IPS DF 19.7 (cell line): ENCODE results near the gene DCC.

ENCODE experiments used
- DNase-seq: peaks from one replicate; pipeline ENCODE4 v3.0.0-alpha.2; 2013; ENCODE audit warnings: low read depth, low spot score

The DCC gene, protein sequence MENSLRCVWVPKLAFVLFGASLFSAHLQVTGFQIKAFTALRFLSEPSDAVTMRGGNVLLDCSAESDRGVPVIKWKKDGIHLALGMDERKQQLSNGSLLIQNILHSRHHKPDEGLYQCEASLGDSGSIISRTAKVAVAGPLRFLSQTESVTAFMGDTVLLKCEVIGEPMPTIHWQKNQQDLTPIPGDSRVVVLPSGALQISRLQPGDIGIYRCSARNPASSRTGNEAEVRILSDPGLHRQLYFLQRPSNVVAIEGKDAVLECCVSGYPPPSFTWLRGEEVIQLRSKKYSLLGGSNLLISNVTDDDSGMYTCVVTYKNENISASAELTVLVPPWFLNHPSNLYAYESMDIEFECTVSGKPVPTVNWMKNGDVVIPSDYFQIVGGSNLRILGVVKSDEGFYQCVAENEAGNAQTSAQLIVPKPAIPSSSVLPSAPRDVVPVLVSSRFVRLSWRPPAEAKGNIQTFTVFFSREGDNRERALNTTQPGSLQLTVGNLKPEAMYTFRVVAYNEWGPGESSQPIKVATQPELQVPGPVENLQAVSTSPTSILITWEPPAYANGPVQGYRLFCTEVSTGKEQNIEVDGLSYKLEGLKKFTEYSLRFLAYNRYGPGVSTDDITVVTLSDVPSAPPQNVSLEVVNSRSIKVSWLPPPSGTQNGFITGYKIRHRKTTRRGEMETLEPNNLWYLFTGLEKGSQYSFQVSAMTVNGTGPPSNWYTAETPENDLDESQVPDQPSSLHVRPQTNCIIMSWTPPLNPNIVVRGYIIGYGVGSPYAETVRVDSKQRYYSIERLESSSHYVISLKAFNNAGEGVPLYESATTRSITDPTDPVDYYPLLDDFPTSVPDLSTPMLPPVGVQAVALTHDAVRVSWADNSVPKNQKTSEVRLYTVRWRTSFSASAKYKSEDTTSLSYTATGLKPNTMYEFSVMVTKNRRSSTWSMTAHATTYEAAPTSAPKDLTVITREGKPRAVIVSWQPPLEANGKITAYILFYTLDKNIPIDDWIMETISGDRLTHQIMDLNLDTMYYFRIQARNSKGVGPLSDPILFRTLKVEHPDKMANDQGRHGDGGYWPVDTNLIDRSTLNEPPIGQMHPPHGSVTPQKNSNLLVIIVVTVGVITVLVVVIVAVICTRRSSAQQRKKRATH (N-terminal part only)

GRCh38 chr18:52339891-52340371 lies at the start of gene DCC:
TSS of gene DCC (plus strand) at chr18:52340197. CDS start at chr18:52340788, 591 bp downstream.
- DNase-seq: no peak

- no peak for DNase-seq
Observed at GRCh38 chr18:52310651-52311050, 29.3 kb upstream of the DCC start.

DNA sequence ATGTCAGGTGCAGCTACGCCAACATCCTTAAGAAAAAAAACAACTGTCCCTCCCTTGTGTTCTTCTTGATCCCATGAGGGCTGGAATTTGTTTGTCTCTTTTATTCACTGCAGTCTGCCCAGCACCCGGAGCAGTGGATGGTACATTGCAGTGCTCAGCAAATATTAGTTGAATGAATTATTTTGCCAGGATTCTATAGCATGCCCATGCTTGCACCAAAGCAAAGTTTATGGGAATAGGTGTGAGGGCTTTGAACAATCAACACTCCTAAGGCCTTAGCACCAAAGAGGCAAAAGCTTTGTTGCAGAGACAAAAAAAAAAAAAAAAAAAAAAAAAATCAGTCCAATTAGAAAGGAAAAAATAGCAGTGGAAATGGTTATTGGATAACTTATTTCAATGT lies 28.7 kb upstream of the DCC start:
- DNase-seq: no peak

DNA sequence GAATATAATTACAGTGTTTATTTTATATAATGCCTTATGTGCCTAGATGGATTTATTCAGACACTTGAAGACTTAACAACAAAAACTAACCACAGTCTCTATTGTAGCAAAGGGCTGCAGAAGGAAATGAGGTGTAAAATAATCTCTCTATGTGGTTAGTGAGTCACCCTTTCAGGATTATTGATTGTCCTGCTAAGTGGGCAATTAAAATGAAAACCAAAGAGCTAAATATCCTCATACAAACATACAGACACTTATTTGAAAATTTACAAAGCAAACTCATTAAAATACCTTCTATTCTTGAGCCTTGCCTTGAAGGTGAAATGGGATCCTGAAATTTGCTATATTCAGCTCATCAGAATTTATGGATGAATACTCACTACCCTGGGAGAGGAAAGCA lies 27.7 kb upstream of the DCC start:
- DNase-seq: no peak

DNA sequence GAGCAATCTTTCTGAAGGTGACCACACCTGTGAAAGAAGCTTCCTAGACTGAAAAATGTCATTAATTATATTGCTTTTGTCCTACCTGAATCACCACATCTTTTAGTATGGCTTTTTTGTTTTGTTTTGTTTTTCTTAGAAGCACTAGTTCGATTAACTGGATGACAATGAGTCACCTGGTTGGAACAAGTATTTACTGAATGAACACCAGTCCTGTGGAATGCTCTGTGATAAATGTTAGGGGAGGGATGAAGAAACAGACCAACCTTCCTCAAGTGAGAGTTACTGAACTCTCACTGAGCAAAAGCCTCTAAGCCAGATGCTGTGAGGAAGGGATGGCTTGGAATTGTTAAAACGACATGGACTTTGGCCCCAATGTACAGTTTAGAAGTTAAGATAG lies 26.8 kb upstream of the DCC start:
- no peak for DNase-seq

GRCh38 chr18:52319424-52319983 lies 20.5 kb upstream of the DCC start:
- no peak for DNase-seq

DNA sequence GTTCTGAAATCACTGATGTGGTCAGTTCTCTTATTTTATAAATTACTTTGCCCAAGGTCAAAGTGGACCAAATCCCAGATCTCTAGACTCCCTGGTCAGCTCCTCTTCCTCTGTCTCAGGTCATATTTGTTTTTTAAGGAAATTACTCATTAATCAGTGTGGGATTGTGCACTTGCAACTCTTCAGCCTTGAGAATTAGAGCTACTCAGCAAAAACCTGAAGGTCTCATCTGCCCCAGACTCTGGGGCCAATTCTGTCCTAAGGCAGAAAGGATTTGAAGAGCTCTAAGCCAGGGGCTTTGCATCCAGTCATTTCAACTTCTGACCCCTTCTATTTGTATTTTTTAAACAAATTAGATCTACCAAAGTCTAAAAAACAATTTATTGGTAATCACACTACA lies 17.7 kb upstream of the DCC start:
- no peak for DNase-seq

GRCh38 chr18:52323802-52324201 lies 16.2 kb upstream of the DCC start:
- DNase-seq: no peak

DNA sequence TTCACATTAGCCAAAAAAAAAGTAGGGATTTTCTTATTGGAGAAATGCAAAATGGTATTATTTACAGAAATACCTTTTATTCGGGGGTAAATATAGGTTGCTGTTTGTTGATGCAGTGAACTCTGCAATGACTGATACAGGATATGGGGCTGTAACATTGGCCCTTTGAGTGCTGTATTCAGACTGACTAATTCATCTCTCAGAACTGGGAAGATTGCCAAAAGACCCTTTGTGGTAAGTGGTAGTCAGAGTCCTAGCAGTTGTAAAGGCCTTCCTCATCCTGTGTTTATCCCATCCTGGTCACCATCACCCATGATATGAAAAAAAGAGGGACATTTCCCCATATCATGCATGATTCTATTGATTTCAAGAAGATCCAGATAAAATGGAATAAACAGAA lies 14.0 kb upstream of the DCC start:
- DNase-seq: no peak

DNA sequence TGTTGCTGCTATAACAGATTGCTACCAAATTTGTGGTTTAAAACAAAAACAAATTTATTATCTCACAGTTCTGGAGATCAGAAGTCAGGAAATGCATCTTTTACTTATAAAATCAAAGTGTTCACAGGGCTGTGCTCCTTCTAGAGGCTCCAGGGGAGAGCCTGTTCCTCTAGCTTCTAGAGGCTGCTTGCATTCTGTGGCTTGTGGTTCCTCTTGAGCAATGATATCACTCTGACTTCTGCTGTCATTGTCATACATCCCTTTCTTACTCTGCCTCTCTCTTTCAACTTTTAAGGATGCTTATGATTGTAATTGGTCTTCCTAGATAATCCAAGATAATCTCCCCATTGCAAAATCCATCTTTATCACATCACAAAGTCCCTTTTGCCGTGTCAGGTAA lies 6.1 kb upstream of the DCC start:
- no peak for DNase-seq

DNA sequence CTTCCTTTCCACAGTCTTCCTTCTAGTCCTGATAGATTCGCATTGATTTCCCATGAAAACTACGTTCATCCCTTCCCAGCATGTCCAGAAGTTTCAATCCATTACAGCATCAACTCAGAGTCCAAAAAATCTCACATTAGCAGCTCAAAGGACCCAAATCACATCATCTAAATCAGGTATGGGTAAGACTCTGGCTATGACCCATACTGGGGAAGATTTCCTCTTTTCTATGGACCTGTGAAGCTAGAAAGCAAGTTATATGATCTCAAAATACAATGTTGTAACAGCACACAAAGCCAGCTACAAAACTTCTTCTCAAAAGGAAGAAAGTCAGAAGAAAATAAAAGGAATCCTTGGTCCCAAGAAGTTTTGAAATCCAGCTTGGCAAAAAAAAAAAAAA lies 5.7 kb upstream of the DCC start:
- no peak for DNase-seq

DNA sequence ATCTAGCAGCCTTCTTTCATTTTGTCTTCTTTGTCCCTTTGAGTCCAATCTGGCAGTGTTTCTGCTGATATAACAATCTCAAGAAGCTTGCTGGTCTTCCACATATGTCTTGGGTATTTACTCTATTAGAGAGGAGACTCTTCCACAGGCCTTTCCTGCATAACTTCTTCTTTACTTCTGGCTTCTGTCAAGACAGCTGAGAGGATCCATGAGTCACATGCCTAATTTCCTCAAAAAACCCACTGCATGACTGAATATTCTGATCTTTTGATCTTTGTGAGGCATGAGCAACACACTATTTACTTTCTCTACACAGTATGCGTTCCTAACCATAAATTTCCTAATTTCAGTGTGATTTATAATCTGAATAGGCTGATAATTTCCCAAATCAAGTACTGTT lies 5.1 kb upstream of the DCC start:
- DNase-seq: no peak

- DNase-seq: no peak
Observed at GRCh38 chr18:52337276-52337675, 2.7 kb upstream of the DCC start.

DNA sequence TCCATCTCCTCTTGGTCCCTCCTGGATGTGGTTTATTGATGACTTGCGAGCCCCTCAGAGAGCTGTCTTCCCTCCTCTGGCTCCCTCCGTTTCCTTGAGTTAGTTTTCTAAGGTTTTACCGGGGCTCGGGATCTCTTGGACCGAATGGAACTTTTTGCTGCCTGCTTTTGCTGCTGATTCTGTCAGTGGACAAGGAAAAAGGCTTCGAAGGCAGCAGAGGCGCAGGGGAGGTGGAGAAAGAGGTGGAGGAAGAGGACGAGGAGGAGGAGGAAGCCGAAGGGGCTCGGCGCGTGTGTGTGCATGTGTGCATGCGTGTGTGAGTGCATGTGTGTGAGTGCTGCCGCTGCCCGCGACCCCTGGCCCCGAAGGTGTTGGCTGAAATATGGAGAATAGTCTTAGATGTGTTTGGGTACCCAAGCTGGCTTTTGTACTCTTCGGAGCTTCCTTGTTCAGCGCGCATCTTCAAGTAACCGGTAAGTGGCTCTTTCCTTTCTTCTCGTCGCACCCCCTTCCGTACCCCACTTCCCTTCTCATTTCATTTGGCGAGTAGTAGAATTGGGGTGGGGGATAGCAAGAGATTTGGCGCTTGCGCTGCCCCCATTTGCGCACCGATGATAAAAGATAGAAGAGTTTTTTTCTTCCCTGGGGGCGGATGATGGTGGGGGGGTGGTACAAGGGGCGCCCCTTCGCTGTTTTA lies 557 bp downstream of the DCC start:
- no peak for DNase-seq

- DNase-seq: no peak
Observed at GRCh38 chr18:52341103-52341432, 1.1 kb downstream of the DCC start.

DNA sequence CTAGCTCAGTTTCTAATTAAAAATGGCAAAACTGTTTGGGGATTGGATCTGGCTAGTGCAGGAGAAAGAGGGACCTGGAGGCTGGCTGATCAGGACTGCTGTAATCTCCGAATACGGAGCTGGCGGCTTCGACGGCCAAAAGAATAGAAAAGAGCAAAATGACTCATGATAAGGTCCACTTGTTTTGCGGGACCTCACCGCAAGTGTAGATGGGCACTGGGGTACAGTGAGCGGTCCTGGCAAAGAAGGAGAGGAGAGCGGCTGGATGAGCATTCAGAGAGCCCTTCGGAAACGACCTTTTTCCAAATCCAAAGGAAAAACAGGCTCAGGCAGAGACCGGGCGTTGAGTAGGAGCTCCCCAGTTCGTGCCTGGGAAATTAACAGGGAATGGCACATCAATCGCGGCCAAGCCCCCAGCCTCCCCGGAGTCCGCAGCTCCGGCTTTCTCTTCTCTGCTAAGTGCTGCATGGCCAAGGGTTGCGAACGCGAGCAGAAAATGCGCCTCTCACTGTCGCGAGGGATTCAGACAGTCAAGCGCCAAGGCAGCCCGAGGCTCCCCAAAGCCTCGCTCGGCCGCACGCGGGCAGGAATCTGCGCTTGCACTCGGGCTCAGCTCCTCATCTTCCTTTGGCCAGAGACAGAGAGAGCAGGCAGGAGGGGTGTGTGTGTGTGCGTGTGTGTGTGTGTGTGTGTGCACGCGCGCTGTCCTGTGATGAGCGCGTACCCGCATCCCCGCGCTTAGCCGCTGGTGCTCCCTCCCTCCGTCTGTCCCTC lies 1.8 kb downstream of the DCC start:
- DNase-seq: no peak

- DNase-seq: no peak
Observed at GRCh38 chr18:52342456-52342855, 2.5 kb downstream of the DCC start.

DNA sequence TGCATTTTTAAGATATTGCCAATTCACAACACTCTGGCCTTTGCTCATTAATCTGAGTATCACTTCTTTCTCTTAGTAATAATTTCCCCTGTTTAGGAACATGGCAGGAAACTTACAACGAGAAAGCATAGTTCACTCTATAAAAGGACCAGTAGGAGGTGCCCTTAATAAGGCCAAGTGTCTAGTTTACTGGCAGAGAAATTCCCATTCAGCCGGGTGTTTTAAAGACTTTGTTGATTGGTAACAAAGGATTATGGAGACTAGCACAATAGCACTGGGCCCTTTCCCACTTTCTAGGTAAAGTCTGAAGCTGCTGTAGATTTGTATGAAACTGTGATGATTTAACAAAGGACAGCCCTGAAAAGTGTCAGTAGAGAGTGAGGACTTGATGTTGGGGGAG lies 3.1 kb downstream of the DCC start:
- no peak for DNase-seq

DNA sequence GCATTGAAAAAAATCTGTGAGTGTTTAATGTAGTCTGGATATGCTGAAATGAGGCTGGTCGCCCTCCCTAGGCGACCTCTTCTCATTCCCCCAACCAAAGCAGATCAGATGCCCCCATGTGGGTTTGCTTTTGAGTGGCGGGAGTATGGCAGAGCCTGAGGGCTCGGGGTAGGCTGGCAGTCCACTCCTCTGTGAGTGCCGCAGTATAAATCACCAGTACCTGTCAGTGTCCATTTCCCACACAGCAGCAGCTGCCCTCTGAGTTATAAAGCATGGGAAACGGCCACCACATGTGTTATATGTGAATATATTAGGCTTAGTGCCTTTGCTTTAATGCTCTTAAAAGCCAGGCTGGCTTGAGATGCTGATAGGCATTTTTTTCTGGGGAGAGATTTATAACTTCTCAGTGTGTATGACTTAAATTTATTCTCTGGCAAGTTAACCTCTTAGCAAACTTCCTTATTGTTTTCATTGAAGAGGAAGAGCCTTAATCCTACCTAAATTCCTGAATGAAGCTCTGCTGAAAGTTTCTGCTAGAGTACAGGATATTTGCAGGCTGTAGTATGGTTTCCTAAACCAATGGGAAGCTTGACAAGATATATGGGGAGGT lies 3.8 kb downstream of the DCC start:
- DNase-seq: no peak

GRCh38 chr18:52344881-52345280 lies 4.9 kb downstream of the DCC start:
- DNase-seq: no peak
